Ramos (cell line): ENCODE data around the gene FAM227B.
"Not testable (repeated sequence)": the region's sequence is repeated elsewhere in the genome, so short reads cannot be mapped to it uniquely, and the experiment has no call there.

Experiments
- in situ Hi-C: fragments of 300-500 bp; cut with MboI; formaldehyde crosslinking; loops from one replicate; pipeline ENCODE4 v1.14.3; 2022; ENCODE audit warnings: low sequenced_read_pairs; ENCODE audit not compliant: unreplicated experiment

Gene FAM227B

GRCh38 chr15:49620658-49621368 lies at the start of gene FAM227B, which contains the start of gene DTWD1:
FAM227B (minus strand) TSS chr15:49620818; CDS start chr15:49615171, 5,647 bp downstream.
DTWD1 (plus strand) TSS chr15:49621048; CDS start chr15:49625168, 4,120 bp downstream.
- in situ Hi-C loops: no loop called here

- in situ Hi-C loops: no loop called here
These were observed 48.7 kb upstream of the FAM227B start for GRCh38 chr15:49669288-49669687.

GRCh38 chr15:49666486-49666885 lies 45.9 kb upstream of the FAM227B start:
- in situ Hi-C loops: not testable (repeated sequence)

- in situ Hi-C loops: no loop called here
These were observed 44.1 kb upstream of the FAM227B start for GRCh38 chr15:49664716-49665115.

GRCh38 chr15:49656734-49657133 lies 36.1 kb upstream of the FAM227B start:
- in situ Hi-C loops: no loop called here

GRCh38 chr15:49652922-49653321 lies 32.3 kb upstream of the FAM227B start:
- in situ Hi-C loops: no loop called here

- in situ Hi-C loops: no loop called here
These were observed 30.1 kb upstream of the FAM227B start for GRCh38 chr15:49650676-49651075.

GRCh38 chr15:49649987-49650386 lies 29.4 kb upstream of the FAM227B start:
- in situ Hi-C loops: no loop called here

- in situ Hi-C loops: no loop called here
These were observed 26.3 kb upstream of the FAM227B start for GRCh38 chr15:49646891-49647290.

GRCh38 chr15:49645941-49646340 lies 25.3 kb upstream of the FAM227B start:
- in situ Hi-C loops: no loop called here

GRCh38 chr15:49645277-49645676 lies 24.7 kb upstream of the FAM227B start:
- in situ Hi-C loops: no loop called here

- in situ Hi-C loops: no loop called here
These were observed 23.8 kb upstream of the FAM227B start for GRCh38 chr15:49644364-49644794.

- in situ Hi-C loops: no loop called here
These were observed 17.2 kb upstream of the FAM227B start for GRCh38 chr15:49637857-49638256.

GRCh38 chr15:49628379-49628778 lies 7.8 kb upstream of the FAM227B start:
- in situ Hi-C loops: no loop called here

- in situ Hi-C loops: no loop called here
These were observed 6.8 kb upstream of the FAM227B start for GRCh38 chr15:49627407-49627877.

GRCh38 chr15:49625460-49626036 lies 4.9 kb upstream of the FAM227B start:
- in situ Hi-C loops: no loop called here

GRCh38 chr15:49624056-49624455 lies 3.4 kb upstream of the FAM227B start:
- in situ Hi-C loops: no loop called here

- in situ Hi-C loops: no loop called here
These were observed 1.9 kb upstream of the FAM227B start for GRCh38 chr15:49622561-49622960.

- in situ Hi-C loops: no loop called here
These were observed 1.3 kb upstream of the FAM227B start for GRCh38 chr15:49621887-49622286.

GRCh38 chr15:49621401-49621811 lies 788 bp upstream of the FAM227B start:
- in situ Hi-C loops: no loop called here

- in situ Hi-C loops: no loop called here
These were observed 419 bp downstream of the FAM227B start for GRCh38 chr15:49620199-49620598.

GRCh38 chr15:49619226-49619625 lies 1.4 kb downstream of the FAM227B start:
- in situ Hi-C loops: no loop called here
